HK-2 (cell line): ENCODE results near the gene TMPRSS5.
"Not testable (repeated sequence)": the region's sequence is repeated elsewhere in the genome, so short reads cannot be mapped to it uniquely, and the experiment has no call there.

Source experiments
- DNase-seq: peaks from one replicate; pipeline ENCODE4 v3.0.0-alpha.2; 2018; ENCODE audit not compliant: unreplicated experiment

The TMPRSS5 gene

DNA sequence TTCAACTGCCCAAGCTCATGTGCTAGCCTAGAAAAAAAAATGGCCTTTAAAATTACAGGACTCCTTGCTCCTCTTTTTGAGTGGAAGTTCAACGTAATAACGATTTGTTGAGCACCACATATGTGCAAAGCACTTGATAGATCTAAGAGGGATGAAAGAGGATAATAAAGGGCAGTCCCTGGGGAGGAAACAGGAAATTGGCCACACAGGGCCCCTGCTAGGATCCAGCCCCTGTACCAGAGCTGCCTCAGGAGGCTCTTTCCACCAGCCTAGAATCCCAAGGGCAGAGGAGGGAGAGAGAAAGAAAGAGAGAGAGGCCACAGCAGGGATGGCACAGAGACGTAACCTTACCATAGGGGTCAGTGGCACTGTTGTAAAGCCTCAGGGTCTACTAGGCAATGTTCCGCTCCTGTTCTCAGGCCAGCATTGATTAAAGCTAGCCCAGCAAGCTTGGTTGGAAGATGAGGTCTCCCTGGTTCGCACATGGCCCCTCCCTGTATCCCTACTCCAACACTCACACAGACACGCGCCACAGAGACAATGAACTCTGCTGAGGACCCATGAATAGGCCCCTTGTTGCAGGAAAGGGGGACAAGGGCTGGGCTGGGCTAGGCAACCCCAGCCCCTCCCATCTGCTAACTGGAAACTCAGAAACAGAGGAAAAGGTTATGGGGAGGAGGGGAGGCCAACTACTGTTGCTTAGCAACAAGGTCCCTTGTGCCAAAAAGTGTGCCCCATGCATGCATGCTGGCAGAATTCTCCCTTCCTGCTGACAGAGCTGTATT lies at the start of gene TMPRSS5:
TSS of gene TMPRSS5 (minus strand) at position 438 of the 785 bp plus-strand sequence. CDS start at position 354, 84 bp downstream.
- DNase-seq: no peak

DNA sequence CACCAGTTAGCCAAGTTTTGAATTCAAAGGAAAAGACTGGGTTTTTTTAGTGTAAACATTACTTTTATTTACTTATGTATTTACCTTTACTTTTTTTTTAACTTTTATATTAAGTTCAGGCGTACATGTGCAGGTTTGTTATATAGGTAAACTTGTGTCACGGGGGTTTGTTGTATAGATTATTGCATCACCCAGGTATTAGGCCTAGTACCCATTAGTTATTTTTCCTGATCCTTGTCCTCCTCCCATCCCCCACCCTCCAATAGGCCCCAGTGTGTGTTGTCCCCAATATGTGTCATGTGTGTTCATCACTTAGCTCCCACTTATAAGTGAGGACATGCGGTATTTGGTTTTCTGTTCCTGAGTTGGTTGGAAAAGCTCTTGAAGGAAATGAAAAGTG lies 46.8 kb upstream of the TMPRSS5 start:
- DNase-seq: no peak

DNA sequence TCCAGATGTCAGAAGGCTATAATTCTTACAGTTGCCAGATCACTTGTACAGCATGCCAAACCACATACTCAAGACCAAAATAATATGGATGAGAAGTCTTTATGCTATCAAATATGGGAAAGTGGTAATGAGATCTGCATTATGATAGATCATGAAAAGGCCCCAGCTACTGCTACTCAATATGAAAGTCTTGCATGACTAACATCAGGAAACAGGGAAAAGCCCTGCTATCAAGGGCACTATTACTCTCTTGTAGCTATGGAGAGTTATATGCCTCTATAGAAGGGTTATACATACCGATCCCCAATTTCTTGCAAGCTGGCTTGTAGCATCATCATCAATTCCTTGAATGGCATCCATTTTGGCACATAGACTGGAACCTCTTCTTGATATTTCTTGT lies 30.2 kb upstream of the TMPRSS5 start:
- no peak for DNase-seq

GRCh38 chr11:113732092-113732491 lies 26.0 kb upstream of the TMPRSS5 start:
- DNase-seq: no peak

GRCh38 chr11:113730887-113731726 lies 25.0 kb upstream of the TMPRSS5 start:
- no peak for DNase-seq

GRCh38 chr11:113729456-113729855 lies 23.3 kb upstream of the TMPRSS5 start:
- DNase-seq: no peak

DNA sequence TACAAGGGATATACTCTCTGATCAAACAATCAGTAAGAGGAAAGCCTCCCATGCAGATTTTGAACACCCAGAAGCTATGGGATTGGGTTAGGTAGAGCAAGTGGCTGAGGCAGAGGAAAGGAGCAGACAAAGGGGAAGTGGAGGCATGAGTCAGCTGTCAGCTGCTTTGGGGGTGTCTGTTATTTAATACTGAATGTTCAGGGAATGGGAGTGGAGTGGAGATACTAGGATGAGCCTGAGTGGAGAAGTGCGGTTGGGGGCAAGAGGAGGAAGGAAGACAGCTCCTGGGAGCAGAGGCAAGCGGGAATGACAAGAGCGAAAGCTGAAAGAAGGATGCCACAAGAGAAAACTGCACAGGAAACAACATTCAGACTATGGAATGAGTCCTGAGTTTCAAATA lies 22.7 kb upstream of the TMPRSS5 start:
- DNase-seq: no peak

- DNase-seq: no peak
Measured at GRCh38 chr11:113725913-113726312, 19.8 kb upstream of the TMPRSS5 start.

DNA sequence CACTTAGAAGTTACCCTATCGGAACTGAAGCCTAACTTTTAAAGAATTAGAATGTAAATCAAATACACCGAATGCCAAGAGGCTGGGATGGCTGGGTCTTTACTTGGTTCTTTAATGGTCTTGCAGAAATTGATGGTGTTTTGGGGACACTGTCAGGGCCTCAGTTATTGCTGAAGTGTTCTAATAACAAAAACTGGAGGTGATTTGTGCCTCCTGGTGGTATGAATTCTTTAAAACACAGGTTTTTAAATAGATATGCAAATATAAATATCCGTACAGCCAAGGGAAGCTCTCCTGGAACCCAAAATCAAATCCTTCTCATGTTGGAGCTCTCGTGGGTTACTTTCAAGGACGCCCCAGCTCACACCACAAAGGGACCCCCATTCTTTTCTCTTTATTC lies 19.3 kb upstream of the TMPRSS5 start:
- no peak for DNase-seq

- no peak for DNase-seq
Measured at GRCh38 chr11:113724778-113725177, 18.7 kb upstream of the TMPRSS5 start.

DNA sequence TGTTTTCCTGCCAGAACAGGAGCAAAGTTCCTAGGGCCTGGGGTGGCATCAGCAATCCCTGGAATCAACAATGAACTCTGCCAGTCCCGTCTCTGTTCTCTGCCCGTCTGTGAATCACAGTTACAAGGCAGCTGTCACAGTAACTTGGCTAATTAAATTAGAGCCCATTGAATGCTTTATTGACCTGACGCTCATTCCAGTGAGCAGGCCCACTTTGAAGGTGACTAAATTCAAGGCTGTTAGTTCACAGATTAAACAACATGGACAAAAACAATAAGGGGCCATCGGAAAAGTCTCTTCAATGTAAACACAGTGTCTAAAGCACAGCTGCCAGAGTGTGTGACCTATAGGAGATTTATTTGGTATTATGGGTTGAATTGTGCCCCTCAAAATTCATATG lies 17.7 kb upstream of the TMPRSS5 start:
- no peak for DNase-seq

DNA sequence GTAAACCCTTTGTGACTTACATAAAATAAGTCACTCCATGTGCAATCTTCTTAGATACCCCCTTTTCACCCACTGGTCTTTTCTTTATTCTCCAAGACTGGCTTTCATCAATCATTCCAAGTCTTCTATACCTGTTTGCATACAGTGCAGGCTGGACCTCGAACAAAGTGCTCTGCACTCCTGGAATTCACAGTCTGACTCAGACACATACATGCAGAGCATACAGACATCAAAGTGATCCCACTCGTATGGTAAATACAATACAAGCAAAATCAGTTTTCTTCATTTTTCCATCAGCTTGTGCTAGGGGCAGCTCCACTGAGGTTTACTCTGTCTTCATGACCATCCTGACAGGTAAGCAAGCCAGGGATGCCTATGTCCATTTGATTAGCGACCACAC lies 16.8 kb upstream of the TMPRSS5 start:
- no peak for DNase-seq

- DNase-seq: no peak
Measured at GRCh38 chr11:113722221-113722620, 16.1 kb upstream of the TMPRSS5 start.

DNA sequence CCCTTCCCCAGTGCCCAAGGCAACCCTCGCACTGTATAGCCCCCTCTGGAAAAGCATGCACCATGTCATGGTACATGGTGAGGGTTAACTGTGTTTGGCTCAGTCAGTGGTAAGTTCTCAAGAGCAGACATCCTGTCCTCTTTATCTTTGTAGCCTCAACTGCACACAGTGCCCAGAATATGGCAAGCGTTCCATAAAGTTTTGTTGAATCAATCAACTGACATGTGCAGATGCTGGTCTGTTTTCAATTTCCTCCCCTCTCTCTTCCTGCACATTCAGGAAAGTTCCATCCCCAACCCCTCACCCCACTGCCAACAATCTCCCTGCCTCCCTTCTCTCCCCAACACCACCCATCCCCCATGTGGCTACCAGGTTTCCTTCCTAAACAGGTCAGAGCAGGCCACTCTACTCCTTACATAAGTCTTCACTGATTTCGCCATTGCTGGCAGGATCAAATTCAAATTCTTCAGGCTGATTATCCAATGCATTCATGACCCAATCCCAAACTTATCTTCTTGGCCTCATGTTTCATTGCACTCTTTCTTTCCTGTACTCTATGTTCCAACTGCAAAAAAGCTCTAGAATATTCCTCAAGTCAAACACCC lies 15.5 kb upstream of the TMPRSS5 start:
- DNase-seq: no peak

DNA sequence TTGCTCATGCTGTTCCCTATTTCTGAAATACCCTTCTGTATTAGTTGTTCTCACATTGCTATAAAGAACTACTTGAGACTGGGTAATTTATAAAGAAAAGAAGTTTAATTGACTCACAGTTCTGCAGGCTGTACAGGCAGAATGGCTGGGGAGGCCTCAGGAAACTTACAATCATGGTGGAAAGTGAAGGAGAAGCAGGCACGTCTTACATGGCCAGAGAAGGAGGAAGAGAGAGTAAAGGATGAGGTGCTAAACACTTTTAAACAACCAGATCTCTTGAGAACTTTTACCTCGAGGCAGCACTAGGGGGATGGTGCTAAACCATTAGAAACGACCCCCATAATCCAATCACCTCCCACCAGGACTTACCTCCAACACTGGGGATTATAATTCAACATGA lies 14.4 kb upstream of the TMPRSS5 start:
- not testable (repeated sequence) for DNase-seq

GRCh38 chr11:113715882-113716625 lies 9.9 kb upstream of the TMPRSS5 start:
- DNase-seq: no peak

GRCh38 chr11:113715273-113715672 lies 9.2 kb upstream of the TMPRSS5 start:
- DNase-seq: no peak

GRCh38 chr11:113710989-113711388 lies 4.9 kb upstream of the TMPRSS5 start:
- no peak for DNase-seq

DNA sequence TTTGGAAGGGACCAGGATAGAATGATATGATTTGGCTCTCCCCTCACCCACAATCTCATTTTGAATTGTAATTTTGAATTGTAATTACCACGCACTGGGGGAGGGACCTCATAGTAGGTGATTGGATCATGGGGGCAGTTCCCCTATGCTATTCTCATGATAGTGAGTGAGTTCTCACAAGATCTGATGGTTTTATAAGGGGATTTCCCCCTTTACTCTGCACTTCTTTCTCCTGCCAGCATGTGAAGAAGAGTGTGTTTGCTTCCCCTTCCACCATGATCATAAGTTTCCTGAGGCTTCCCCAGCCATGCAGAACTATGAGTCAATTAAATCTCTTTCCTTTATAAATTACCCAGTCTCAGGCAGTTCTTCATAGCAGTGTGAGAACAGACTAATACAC lies 2.6 kb downstream of the TMPRSS5 start:
- not testable (repeated sequence) for DNase-seq

GRCh38 chr11:113701491-113701890 lies 4.6 kb downstream of the TMPRSS5 start:
- no peak for DNase-seq

DNA sequence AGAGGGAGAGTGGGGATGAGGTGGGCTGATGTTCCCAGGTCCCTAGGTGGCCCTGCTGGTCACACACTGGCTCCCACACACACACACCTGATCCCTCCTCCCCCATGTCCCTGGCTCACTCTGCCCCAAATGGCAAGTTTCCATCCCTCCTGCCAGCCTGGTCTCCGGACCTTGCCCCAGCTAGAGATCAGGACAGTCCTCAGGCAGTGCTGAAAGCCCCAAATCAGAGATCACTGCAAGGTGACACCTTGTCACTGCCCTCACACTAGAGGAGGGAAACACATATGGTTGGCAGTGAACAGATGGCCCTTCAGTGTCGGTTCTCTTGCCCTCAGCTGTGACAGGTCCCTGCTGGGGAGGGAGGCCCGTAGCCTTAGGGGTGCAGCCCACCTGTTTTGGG lies 7.6 kb downstream of the TMPRSS5 start:
- no peak for DNase-seq
